ENCODE measurements around the gene RPL9.

GRCh38 chr4:39472396-39472795 lies 13.7 kb upstream of the RPL9 start:
- TF ChIP-seq CTCF (IDR thresholded peaks at IDR 0.05) (no peak), EP300 (IDR thresholded peaks at IDR 0.05) (no peak)
